HepG2 (cell line): Measurements from ENCODE around the gene PNPLA2. TPM values are rescaled to one million over a fixed set of nuclear protein-coding genes. Genes with fewer than 3 reads are reported as not detected.

Experiments
- BATF2 ChIP-seq: sonication (generic); formaldehyde crosslinking; IDR thresholded peaks from 2 replicates; pipeline ENCODE4 v1.8.0; 2022; ENCODE audit warnings: mild to moderate bottlenecking, missing genetic modification reagents, moderate library complexity
- ELF4 ChIP-seq: sonication (generic); formaldehyde crosslinking; IDR thresholded peaks from 2 replicates; pipeline ENCODE4 v1.5.0; 2020; ENCODE audit warnings: missing genetic modification reagents, mild to moderate bottlenecking, moderate library complexity, borderline replicate concordance
- FOXP4 ChIP-seq: sonication (generic); formaldehyde crosslinking; IDR thresholded peaks from 2 replicates; pipeline ENCODE4 v1.4.0; 2020; ENCODE audit warnings: missing genetic modification reagents
- HMGA1 ChIP-seq: sonication (generic); formaldehyde crosslinking; conservative IDR thresholded peaks from 2 replicates; pipeline ENCODE4 v1.4.0; 2020; ENCODE audit warnings: missing genetic modification reagents
- MEF2D ChIP-seq: sonication (generic); formaldehyde crosslinking; IDR thresholded peaks from 2 replicates; pipeline ENCODE4 v1.5.1; 2020; ENCODE audit warnings: mild to moderate bottlenecking, missing genetic modification reagents
- MEIS1 ChIP-seq: sonication (generic); formaldehyde crosslinking; IDR thresholded peaks from 2 replicates; pipeline ENCODE4 v1.9.0; 2021; ENCODE audit warnings: mild to moderate bottlenecking, missing genetic modification reagents, moderate library complexity, borderline replicate concordance
- MTF2 ChIP-seq: sonication (generic); formaldehyde crosslinking; IDR thresholded peaks from 2 replicates; pipeline ENCODE4 v1.5.0; 2020; ENCODE audit warnings: missing genetic modification reagents, borderline replicate concordance
- PBX3 ChIP-seq: sonication (generic); formaldehyde crosslinking; IDR thresholded peaks from 2 replicates; pipeline ENCODE4 v1.8.1; 2023; ENCODE audit warnings: missing genetic modification reagents, inconsistent platforms, borderline replicate concordance
- SIN3B ChIP-seq: fragments of 150-350 bp; IDR thresholded peaks from 2 replicates; pipeline ENCODE4 v1.6.1; 2014; ENCODE audit warnings: low read length
- SNAPC5 ChIP-seq: sonication (generic); formaldehyde crosslinking; IDR thresholded peaks from 2 replicates; pipeline ENCODE4 v1.8.1; 2023; ENCODE audit warnings: mild to moderate bottlenecking, missing genetic modification reagents, borderline replicate concordance
- ZKSCAN1 ChIP-seq: fragments of 150-350 bp; IDR thresholded peaks from 2 replicates; pipeline ENCODE4 v1.6.1; 2014; ENCODE audit warnings: low read length
- ZNF224 ChIP-seq: sonication (generic); formaldehyde crosslinking; IDR thresholded peaks from 2 replicates; pipeline ENCODE4 v1.5.0; 2020; ENCODE audit warnings: mild to moderate bottlenecking, missing genetic modification reagents
- ZNF276 ChIP-seq: sonication (generic); formaldehyde crosslinking; IDR thresholded peaks from 2 replicates; pipeline ENCODE4 v1.4.0; 2020; ENCODE audit warnings: mild to moderate bottlenecking, low read depth, missing genetic modification reagents
- ZNF564 ChIP-seq: sonication (generic); formaldehyde crosslinking; IDR thresholded peaks from 2 replicates; pipeline ENCODE4 v1.8.1; 2023; ENCODE audit warnings: mild to moderate bottlenecking, missing genetic modification reagents
- ZNF713 ChIP-seq: sonication (generic); formaldehyde crosslinking; IDR thresholded peaks from 2 replicates; pipeline ENCODE4 v1.4.0; 2020; ENCODE audit warnings: mild to moderate bottlenecking, missing genetic modification reagents
- ZNF747 ChIP-seq: sonication (generic); formaldehyde crosslinking; IDR thresholded peaks from 2 replicates; pipeline ENCODE4 v1.8.1; 2023; ENCODE audit warnings: missing genetic modification reagents, mild to moderate bottlenecking, borderline replicate concordance
- polyA plus RNA-seq, 8 experiments: library from polyadenylated mRNA; depleted of rRNA in 3 of 8; stranded (reverse) in 7 of 8; unstranded in 1 of 8; fragments of >200 nt; fragmentation: Illumina TruSeq in 4 of 8; extraction: Trizol in 4 of 8; gene quantifications; 2 replicates each; pipeline versions ENCODE4 v1.2.1 to v1.2.3, GENCODE V29; 2011 to 2016; ENCODE audit warnings: low read depth in 4 of 8, missing spikeins in 1 of 8, mixed read lengths in 1 of 8; ENCODE audit not compliant: insufficient read depth in 1 of 8
- total RNA-seq, 5 experiments: library from RNA; depleted of rRNA; stranded (reverse); fragments of >200 nt; fragmentation: Illumina TruSeq; extraction: Trizol; gene quantifications; 2 replicates each; pipeline ENCODE4 v1.2.3, GENCODE V29; 2016; ENCODE audit warnings: low read depth in 1 of 5
- TF ChIP-seq, protein P1 (sequence below): IDR thresholded peaks from 2 replicates; pipeline ENCODE4 v1.6.1; 2012; ENCODE audit warnings: low read depth, low read length, improper control_type of control experiment

Gene PNPLA2
- total and polyA plus RNA-seq, 2 of the 13 experiments (the other 11 are each of a cell fraction or from before 2014, with no cell fraction given), result 10.5 to 43.2 TPM

GRCh38 chr11:842370-843002 lies 23.8 kb downstream of the PNPLA2 start, which contains the start of the genes POLR2L and TSPAN4 (continued):
- no peak for TF ChIP-seq ZNF713 (CRISPR knock-in tag)
- TF ChIP-seq, protein P1, sequence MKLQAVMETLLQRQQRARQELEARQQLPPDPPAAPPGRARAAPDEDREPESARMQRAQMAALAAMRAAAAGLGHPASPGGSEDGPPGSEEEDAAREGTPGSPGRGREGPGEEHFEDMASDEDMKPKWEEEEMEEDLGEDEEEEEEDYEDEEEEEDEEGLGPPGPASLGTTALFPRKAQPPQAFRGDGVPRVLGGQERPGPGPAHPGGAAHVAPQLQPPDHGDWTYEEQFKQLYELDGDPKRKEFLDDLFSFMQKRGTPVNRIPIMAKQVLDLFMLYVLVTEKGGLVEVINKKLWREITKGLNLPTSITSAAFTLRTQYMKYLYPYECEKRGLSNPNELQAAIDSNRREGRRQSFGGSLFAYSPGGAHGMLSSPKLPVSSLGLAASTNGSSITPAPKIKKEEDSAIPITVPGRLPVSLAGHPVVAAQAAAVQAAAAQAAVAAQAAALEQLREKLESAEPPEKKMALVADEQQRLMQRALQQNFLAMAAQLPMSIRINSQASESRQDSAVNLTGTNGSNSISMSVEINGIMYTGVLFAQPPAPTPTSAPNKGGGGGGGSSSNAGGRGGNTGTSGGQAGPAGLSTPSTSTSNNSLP, result no peak
- TF ChIP-seq FOXP4 (CRISPR knock-in tag), result no peak
- no peak for TF ChIP-seq MEF2D
- no peak for TF ChIP-seq ZNF224 (CRISPR knock-in tag)
- 0 out of 2 replicates have a peak, but pooled peaks have one; percentile 55 for TF ChIP-seq MTF2 (CRISPR knock-in tag)
- no peak for TF ChIP-seq HMGA1 (CRISPR knock-in tag)
- no peak for TF ChIP-seq ELF4
- 0 out of 2 replicates have a peak, but pooled peaks have one; percentile 18 for TF ChIP-seq ZNF747
- 0 out of 2 replicates have a peak, but pooled peaks have one; percentile 18 for TF ChIP-seq BATF2 (CRISPR knock-in tag)
- peak; percentile 70; the same call in 1 of the 2 replicates for TF ChIP-seq SNAPC5 (CRISPR knock-in tag)
- TF ChIP-seq ZNF276, result no peak
- TF ChIP-seq ZNF564 (CRISPR knock-in tag), result no peak; the same call in 1 of the 2 replicates
- no peak for TF ChIP-seq ZKSCAN1
- TF ChIP-seq PBX3 (CRISPR knock-in tag), result 0 out of 2 replicates have a peak, but pooled peaks have one; percentile 40
- peak; percentile 94; the same call in 1 of the 2 replicates for TF ChIP-seq MEIS1
- no peak for TF ChIP-seq SIN3B
